HepG2 (cell line): Measurements from ENCODE around the gene MRPS7. TPM values are rescaled to one million over a fixed set of nuclear protein-coding genes. Genes with fewer than 3 reads are reported as not detected.

Source experiments
- CBX1 ChIP-seq: IDR thresholded peaks from one replicate; pipeline ENCODE4 v1.6.1; 2016; ENCODE audit warnings: antibody characterized with exemption, low read depth
- CCAR2 ChIP-seq: fragments of 200-400 bp; formaldehyde crosslinking; optimal IDR thresholded peaks from 2 replicates; pipeline ENCODE3; 2018; ENCODE audit warnings: low read depth, mild to moderate bottlenecking, low read length, moderate library complexity
- ERF ChIP-seq: IDR thresholded peaks from 2 replicates; pipeline ENCODE4 v1.6.1; 2018; ENCODE audit warnings: missing biosample characterization, missing genetic modification reagents
- RXRB ChIP-seq: IDR thresholded peaks from 2 replicates; pipeline ENCODE4 v1.6.1; 2016; ENCODE audit warnings: borderline replicate concordance, missing genetic modification reagents, missing compliant biosample characterization
- SAP130 ChIP-seq: IDR thresholded peaks from 2 replicates; pipeline ENCODE4 v1.6.1; 2016; ENCODE audit warnings: low read depth
- ZNF124 ChIP-seq: sonication (generic); formaldehyde crosslinking; IDR thresholded peaks from 2 replicates; pipeline ENCODE4 v1.4.0; 2020; ENCODE audit warnings: missing genetic modification reagents
- ZNF205 ChIP-seq: IDR thresholded peaks from 2 replicates; pipeline ENCODE4 v1.6.1; 2018; ENCODE audit warnings: missing biosample characterization, missing genetic modification reagents
- ZNF451 ChIP-seq: sonication (generic); formaldehyde crosslinking; IDR thresholded peaks from 2 replicates; pipeline ENCODE4 v1.5.0; 2020; ENCODE audit warnings: mild to moderate bottlenecking, missing genetic modification reagents
- ZNF713 ChIP-seq: sonication (generic); formaldehyde crosslinking; IDR thresholded peaks from 2 replicates; pipeline ENCODE4 v1.4.0; 2020; ENCODE audit warnings: mild to moderate bottlenecking, missing genetic modification reagents
- polyA plus RNA-seq, 8 experiments: library from polyadenylated mRNA; depleted of rRNA in 3 of 8; stranded (reverse) in 7 of 8; unstranded in 1 of 8; fragments of >200 nt; fragmentation: Illumina TruSeq in 4 of 8; extraction: Trizol in 4 of 8; gene quantifications; 2 replicates each; pipeline versions ENCODE4 v1.2.1 to v1.2.3, GENCODE V29; 2011 to 2016; ENCODE audit warnings: low read depth in 4 of 8, missing spikeins in 1 of 8, mixed read lengths in 1 of 8; ENCODE audit not compliant: insufficient read depth in 1 of 8
- total RNA-seq, 5 experiments: library from RNA; depleted of rRNA; stranded (reverse); fragments of >200 nt; fragmentation: Illumina TruSeq; extraction: Trizol; gene quantifications; 2 replicates each; pipeline ENCODE4 v1.2.3, GENCODE V29; 2016; ENCODE audit warnings: low read depth in 1 of 5
- TF ChIP-seq, protein P1 (sequence below): sonication (generic); formaldehyde crosslinking; IDR thresholded peaks from 2 replicates; pipeline ENCODE4; 2020; ENCODE audit warnings: missing genetic modification reagents, mild to moderate bottlenecking, borderline replicate concordance
- TF ChIP-seq, protein P2 (sequence below): IDR thresholded peaks from 2 replicates; pipeline ENCODE4 v1.6.1; 2016; ENCODE audit warnings: missing compliant biosample characterization, missing genetic modification reagents, borderline replicate concordance
- TF ChIP-seq, protein P3 (sequence below): sonication (generic); formaldehyde crosslinking; IDR thresholded peaks from 2 replicates; pipeline ENCODE4 v1.5.0; 2020; ENCODE audit warnings: mild to moderate bottlenecking, missing genetic modification reagents, borderline replicate concordance
- TF ChIP-seq, protein P4 (sequence below): sonication (generic); formaldehyde crosslinking; conservative IDR thresholded peaks from 2 replicates; pipeline ENCODE4 v1.8.0; 2022; ENCODE audit warnings: low read depth, missing genetic modification reagents
- TF ChIP-seq, protein P5 (sequence below): sonication (generic); formaldehyde crosslinking; IDR thresholded peaks from 2 replicates; pipeline ENCODE4 v1.4.0; 2020; ENCODE audit warnings: missing genetic modification reagents

MRPS7 gene
- total and polyA plus RNA-seq, 2 of the 13 experiments (the other 11 are each of a cell fraction or from before 2014, with no cell fraction given) = 97.0 to 162 TPM

DNA sequence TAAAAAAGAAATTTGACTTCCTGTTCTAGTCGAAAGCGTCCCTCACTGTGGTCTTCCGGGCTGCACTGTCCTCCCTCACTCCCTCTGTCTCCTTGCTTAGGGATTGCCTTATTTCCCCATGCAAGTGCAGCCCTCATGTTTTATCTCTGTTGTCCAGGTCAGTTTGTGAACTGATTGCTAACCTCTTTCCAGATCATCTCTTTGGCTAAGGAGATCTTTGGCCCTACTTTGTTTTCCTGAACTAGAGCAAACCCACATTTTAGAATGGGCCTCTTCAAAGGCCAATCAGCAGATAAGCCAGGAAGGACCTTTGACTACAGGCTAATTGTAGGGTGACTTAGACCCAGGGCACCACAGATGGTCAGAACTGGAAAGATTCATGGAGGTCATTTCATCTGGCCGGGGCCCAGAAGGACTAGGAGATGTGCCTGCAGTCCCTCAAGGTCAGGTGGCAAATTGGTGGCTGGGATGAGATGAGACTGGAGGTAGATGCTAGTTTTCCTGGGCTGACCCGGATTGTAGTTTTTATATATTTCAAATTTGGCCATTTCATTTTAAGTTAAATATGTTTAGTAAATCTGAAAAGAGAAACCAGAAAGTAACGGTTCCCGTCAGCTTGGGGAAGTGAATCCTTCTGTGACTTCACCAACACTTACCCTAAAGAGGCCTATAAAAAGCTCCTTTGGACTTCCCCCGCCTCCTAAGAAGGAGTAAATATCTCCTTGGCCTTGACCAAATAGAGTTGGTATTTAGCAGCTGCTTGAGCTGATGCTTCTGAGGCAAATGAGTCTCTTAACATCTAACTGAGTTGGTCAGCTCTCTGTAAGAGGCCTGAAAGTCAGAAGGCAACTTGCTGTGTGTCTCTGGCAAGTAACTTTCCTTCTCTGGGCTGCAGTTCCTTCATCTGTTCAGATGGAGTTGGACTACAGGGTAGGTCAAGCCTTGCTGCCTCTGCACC is 33.8 kb downstream of the MRPS7 start (continued):
- TF ChIP-seq RXRB (CRISPR knock-in tag) (peak; percentile 92), ZNF124 (CRISPR knock-in tag) (no peak), ZNF713 (CRISPR knock-in tag) (0 out of 2 replicates have a peak, but pooled peaks have one; percentile 28), CBX1 (no peak), ZNF451 (no peak; the same call in 1 of the 2 replicates), SAP130 (CRISPR knock-in tag) (peak; percentile 88), CCAR2 (peak; percentile 78), ZNF205 (CRISPR knock-in tag) (peak; percentile 95), ERF (CRISPR knock-in tag) (peak; percentile 73)
- TF ChIP-seq, protein P1, sequence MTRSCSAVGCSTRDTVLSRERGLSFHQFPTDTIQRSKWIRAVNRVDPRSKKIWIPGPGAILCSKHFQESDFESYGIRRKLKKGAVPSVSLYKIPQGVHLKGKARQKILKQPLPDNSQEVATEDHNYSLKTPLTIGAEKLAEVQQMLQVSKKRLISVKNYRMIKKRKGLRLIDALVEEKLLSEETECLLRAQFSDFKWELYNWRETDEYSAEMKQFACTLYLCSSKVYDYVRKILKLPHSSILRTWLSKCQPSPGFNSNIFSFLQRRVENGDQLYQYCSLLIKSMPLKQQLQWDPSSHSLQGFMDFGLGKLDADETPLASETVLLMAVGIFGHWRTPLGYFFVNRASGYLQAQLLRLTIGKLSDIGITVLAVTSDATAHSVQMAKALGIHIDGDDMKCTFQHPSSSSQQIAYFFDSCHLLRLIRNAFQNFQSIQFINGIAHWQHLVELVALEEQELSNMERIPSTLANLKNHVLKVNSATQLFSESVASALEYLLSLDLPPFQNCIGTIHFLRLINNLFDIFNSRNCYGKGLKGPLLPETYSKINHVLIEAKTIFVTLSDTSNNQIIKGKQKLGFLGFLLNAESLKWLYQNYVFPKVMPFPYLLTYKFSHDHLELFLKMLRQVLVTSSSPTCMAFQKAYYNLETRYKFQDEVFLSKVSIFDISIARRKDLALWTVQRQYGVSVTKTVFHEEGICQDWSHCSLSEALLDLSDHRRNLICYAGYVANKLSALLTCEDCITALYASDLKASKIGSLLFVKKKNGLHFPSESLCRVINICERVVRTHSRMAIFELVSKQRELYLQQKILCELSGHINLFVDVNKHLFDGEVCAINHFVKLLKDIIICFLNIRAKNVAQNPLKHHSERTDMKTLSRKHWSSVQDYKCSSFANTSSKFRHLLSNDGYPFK = no peak
- TF ChIP-seq, protein P2, sequence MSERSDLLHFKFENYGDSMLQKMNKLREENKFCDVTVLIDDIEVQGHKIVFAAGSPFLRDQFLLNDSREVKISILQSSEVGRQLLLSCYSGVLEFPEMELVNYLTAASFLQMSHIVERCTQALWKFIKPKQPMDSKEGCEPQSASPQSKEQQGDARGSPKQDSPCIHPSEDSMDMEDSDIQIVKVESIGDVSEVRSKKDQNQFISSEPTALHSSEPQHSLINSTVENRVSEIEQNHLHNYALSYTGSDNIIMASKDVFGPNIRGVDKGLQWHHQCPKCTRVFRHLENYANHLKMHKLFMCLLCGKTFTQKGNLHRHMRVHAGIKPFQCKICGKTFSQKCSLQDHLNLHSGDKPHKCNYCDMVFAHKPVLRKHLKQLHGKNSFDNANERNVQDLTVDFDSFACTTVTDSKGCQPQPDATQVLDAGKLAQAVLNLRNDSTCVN (CRISPR knock-in tag) = no peak; the same call in 1 of the 2 replicates
- TF ChIP-seq, protein P3, sequence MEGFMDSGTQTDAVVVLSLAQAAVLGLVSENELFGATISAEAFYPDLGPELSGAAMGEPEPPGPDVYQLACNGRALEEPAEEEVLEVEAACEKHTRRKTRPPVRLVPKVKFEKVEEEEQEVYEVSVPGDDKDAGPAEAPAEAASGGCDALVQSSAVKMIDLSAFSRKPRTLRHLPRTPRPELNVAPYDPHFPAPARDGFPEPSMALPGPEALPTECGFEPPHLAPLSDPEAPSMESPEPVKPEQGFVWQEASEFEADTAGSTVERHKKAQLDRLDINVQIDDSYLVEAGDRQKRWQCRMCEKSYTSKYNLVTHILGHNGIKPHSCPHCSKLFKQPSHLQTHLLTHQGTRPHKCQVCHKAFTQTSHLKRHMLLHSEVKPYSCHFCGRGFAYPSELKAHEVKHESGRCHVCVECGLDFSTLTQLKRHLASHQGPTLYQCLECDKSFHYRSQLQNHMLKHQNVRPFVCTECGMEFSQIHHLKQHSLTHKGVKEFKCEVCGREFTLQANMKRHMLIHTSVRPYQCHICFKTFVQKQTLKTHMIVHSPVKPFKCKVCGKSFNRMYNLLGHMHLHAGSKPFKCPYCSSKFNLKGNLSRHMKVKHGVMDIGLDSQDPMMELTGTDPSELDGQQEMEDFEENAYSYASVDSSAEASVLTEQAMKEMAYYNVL = peak; percentile 81
- TF ChIP-seq, protein P4, sequence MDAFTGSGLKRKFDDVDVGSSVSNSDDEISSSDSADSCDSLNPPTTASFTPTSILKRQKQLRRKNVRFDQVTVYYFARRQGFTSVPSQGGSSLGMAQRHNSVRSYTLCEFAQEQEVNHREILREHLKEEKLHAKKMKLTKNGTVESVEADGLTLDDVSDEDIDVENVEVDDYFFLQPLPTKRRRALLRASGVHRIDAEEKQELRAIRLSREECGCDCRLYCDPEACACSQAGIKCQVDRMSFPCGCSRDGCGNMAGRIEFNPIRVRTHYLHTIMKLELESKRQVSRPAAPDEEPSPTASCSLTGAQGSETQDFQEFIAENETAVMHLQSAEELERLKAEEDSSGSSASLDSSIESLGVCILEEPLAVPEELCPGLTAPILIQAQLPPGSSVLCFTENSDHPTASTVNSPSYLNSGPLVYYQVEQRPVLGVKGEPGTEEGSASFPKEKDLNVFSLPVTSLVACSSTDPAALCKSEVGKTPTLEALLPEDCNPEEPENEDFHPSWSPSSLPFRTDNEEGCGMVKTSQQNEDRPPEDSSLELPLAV = no peak
- TF ChIP-seq, protein P5, sequence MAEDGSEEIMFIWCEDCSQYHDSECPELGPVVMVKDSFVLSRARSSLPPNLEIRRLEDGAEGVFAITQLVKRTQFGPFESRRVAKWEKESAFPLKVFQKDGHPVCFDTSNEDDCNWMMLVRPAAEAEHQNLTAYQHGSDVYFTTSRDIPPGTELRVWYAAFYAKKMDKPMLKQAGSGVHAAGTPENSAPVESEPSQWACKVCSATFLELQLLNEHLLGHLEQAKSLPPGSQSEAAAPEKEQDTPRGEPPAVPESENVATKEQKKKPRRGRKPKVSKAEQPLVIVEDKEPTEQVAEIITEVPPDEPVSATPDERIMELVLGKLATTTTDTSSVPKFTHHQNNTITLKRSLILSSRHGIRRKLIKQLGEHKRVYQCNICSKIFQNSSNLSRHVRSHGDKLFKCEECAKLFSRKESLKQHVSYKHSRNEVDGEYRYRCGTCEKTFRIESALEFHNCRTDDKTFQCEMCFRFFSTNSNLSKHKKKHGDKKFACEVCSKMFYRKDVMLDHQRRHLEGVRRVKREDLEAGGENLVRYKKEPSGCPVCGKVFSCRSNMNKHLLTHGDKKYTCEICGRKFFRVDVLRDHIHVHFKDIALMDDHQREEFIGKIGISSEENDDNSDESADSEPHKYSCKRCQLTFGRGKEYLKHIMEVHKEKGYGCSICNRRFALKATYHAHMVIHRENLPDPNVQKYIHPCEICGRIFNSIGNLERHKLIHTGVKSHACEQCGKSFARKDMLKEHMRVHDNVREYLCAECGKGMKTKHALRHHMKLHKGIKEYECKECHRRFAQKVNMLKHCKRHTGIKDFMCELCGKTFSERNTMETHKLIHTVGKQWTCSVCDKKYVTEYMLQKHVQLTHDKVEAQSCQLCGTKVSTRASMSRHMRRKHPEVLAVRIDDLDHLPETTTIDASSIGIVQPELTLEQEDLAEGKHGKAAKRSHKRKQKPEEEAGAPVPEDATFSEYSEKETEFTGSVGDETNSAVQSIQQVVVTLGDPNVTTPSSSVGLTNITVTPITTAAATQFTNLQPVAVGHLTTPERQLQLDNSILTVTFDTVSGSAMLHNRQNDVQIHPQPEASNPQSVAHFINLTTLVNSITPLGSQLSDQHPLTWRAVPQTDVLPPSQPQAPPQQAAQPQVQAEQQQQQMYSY (CRISPR knock-in tag) = peak; percentile 73
